ENCODE data around the gene KIF1B. TPM values are rescaled to one million over a fixed set of nuclear protein-coding genes. Genes with fewer than 3 reads are reported as not detected.

The KIF1B gene
- total RNA-seq, 4 donors from 2014 or later = 63.1 to 83.8 (median 71.2) TPM

- no peaks in the 10 kb centered on the region for H3K27me3 ChIP-seq
- H3K4me3 ChIP-seq = no peak overlapping the region
- H3K27ac ChIP-seq = no peak overlapping the region
- no peaks in the 10 kb centered on the region for H3K4me1 ChIP-seq
- no peak for TF ChIP-seq POLR2A (IDR thresholded peaks at IDR 0.05)
- no peak for TF ChIP-seq CTCF (IDR thresholded peaks at IDR 0.05)
- TF ChIP-seq POLR2AphosphoS5 (IDR thresholded peaks at IDR 0.05) = no peak
- no peak for TF ChIP-seq EP300 (IDR thresholded peaks at IDR 0.05)
- no peak for ATAC-seq
- no peaks in the 10 kb centered on the region for H3K9me3 ChIP-seq
- 83 to 94% methylated on average over 5 to 7 of the region's 7 CpGs for WGBS, 2 donors (ENCODE audit: low coverage in 1 of 2)
- H3K36me3 ChIP-seq = peaks cover 0 to 65% of the 10 kb centered on the region in 2 donors
These were observed 112.5 kb downstream of the KIF1B start for GRCh38 chr1:10322821-10323220.

- no peak overlapping the region for H3K27ac ChIP-seq
- no peak for ATAC-seq
- H3K36me3 ChIP-seq = peaks cover 0 to 78% of the 10 kb centered on the region in 2 donors
- no peak overlapping the region for H3K4me3 ChIP-seq
- no peaks in the 10 kb centered on the region for H3K4me1 ChIP-seq
- 71 to 91% methylated on average over 5 to 6 of the region's 6 CpGs for WGBS, 2 donors (ENCODE audit: low coverage in 1 of 2)
- H3K27me3 ChIP-seq = no peaks in the 10 kb centered on the region
- TF ChIP-seq POLR2AphosphoS5 (IDR thresholded peaks at IDR 0.05) = no peak
- H3K9me3 ChIP-seq = no peaks in the 10 kb centered on the region
These were observed 114.3 kb downstream of the KIF1B start for GRCh38 chr1:10324627-10325026.

- TF ChIP-seq CTCF (IDR thresholded peaks at IDR 0.05) = no peak
- TF ChIP-seq EP300 (IDR thresholded peaks at IDR 0.05) = no peak
- no peak for TF ChIP-seq POLR2AphosphoS5 (IDR thresholded peaks at IDR 0.05)
- no peak for TF ChIP-seq POLR2A (IDR thresholded peaks at IDR 0.05)
- peaks cover 0 to 83% of the 10 kb centered on the region in 2 donors for H3K36me3 ChIP-seq
- H3K27me3 ChIP-seq = no peaks in the 10 kb centered on the region
- no peak overlapping the region for H3K4me3 ChIP-seq
- no peak overlapping the region for H3K27ac ChIP-seq
- H3K9me3 ChIP-seq = no peaks in the 10 kb centered on the region
- WGBS, 2 donors (ENCODE audit: low coverage in 1 of 2) = 59 to 76% methylated on average over 3 of the region's 3 CpGs
- no peak for ATAC-seq
- no peaks in the 10 kb centered on the region for H3K4me1 ChIP-seq
These were observed 115.2 kb downstream of the KIF1B start for GRCh38 chr1:10325521-10325920.

- H3K27ac ChIP-seq = no peak overlapping the region
- TF ChIP-seq POLR2AphosphoS5 (IDR thresholded peaks at IDR 0.05) = no peak
- no peak for TF ChIP-seq CTCF (IDR thresholded peaks at IDR 0.05)
- TF ChIP-seq POLR2A (IDR thresholded peaks at IDR 0.05) = no peak
- no peak for TF ChIP-seq EP300 (IDR thresholded peaks at IDR 0.05)
- no peak for ATAC-seq
- peaks cover 0 to 87% of the 10 kb centered on the region in 2 donors for H3K36me3 ChIP-seq
- WGBS, 2 donors (ENCODE audit: low coverage in 1 of 2) = 89 to 100% methylated on average over 6 to 11 of the region's 11 CpGs
- no peaks in the 10 kb centered on the region for H3K9me3 ChIP-seq
- no peak overlapping the region for H3K4me3 ChIP-seq
- H3K27me3 ChIP-seq = no peaks in the 10 kb centered on the region
- H3K4me1 ChIP-seq = no peaks in the 10 kb centered on the region
These were observed 115.9 kb downstream of the KIF1B start for GRCh38 chr1:10326251-10326650.

GRCh38 chr1:10328180-10328963 is 118.0 kb downstream of the KIF1B start:
- no peak for ATAC-seq

More at GRCh38 chr1:10328180-10328963, 118.0 kb downstream of the KIF1B start:
- WGBS, 2 donors (ENCODE audit: low coverage in 1 of 2) = 86 to 88% methylated on average over 5 to 6 of the region's 6 CpGs
- H3K9me3 ChIP-seq = no peaks in the 10 kb centered on the region
- TF ChIP-seq CTCF (IDR thresholded peaks at IDR 0.05) (no peak), POLR2AphosphoS5 (IDR thresholded peaks at IDR 0.05) (no peak), POLR2A (IDR thresholded peaks at IDR 0.05) (no peak), EP300 (IDR thresholded peaks at IDR 0.05) (no peak)
- H3K27ac ChIP-seq = no peak overlapping the region
- no peaks in the 10 kb centered on the region for H3K4me1 ChIP-seq
- no peak overlapping the region for H3K4me3 ChIP-seq
- no peaks in the 10 kb centered on the region for H3K27me3 ChIP-seq
- H3K36me3 ChIP-seq = peaks cover 0 to 84% of the 10 kb centered on the region in 2 donors

Measured in gastroesophageal sphincter (tissue), 4 donors.